Measurements from ENCODE around the gene VAV1. TPM values are rescaled to one million over a fixed set of nuclear protein-coding genes. Genes with fewer than 3 reads are reported as not detected.
"Not testable (repeated sequence)": the region's sequence is repeated elsewhere in the genome, so short reads cannot be mapped to it uniquely, and the experiment has no call there.

The VAV1 gene
- total RNA-seq, 1 donor from 2014 or later, result 90.4 TPM

- Mint-ChIP-seq H3K27me3 (ENCODE audit: insufficient read depth) (no peaks in the 10 kb centered on the region), H3K9me3 (no peaks in the 10 kb centered on the region), H3K36me3 (ENCODE audit: low read depth) (peaks cover 51% of the 10 kb centered on the region), H3K4me3 (no peak overlapping the region), H3K4me1 (ENCODE audit: low read depth) (peaks cover 9% of the 10 kb centered on the region), H3K27ac (peak overlapping the region; percentile 42)
- no peak for DNase-seq (ENCODE audit: low spot score)
- intact Hi-C loops (cut with micrococcal nuclease), result no loop called here
These were observed 52.7 kb downstream of the VAV1 start for GRCh38 chr19:6825076-6825774.

- H3K36me3 Mint-ChIP-seq (ENCODE audit: low read depth), result peaks cover 48% of the 10 kb centered on the region
- intact Hi-C loops (cut with micrococcal nuclease), result no loop called here
- DNase-seq (ENCODE audit: low spot score), result no peak
- peaks cover 9% of the 10 kb centered on the region for H3K4me1 Mint-ChIP-seq (ENCODE audit: low read depth)
- no peak overlapping the region for H3K27ac Mint-ChIP-seq
- H3K27me3 Mint-ChIP-seq (ENCODE audit: insufficient read depth), result no peaks in the 10 kb centered on the region
- H3K9me3 Mint-ChIP-seq, result no peaks in the 10 kb centered on the region
- H3K4me3 Mint-ChIP-seq, result no peak overlapping the region
These were observed 53.9 kb downstream of the VAV1 start for GRCh38 chr19:6826281-6826920.

- no peak overlapping the region for H3K4me3 Mint-ChIP-seq
- H3K27me3 Mint-ChIP-seq (ENCODE audit: insufficient read depth), result no peaks in the 10 kb centered on the region
- no peaks in the 10 kb centered on the region for H3K9me3 Mint-ChIP-seq
- H3K4me1 Mint-ChIP-seq (ENCODE audit: low read depth), result peaks cover 9% of the 10 kb centered on the region
- peaks cover 59% of the 10 kb centered on the region for H3K36me3 Mint-ChIP-seq (ENCODE audit: low read depth)
- H3K27ac Mint-ChIP-seq, result no peak overlapping the region
- DNase-seq (ENCODE audit: low spot score), result no peak
- intact Hi-C loops (cut with micrococcal nuclease), result no loop called here
These were observed 55.8 kb downstream of the VAV1 start for GRCh38 chr19:6828306-6828697.

- Mint-ChIP-seq H3K36me3 (ENCODE audit: low read depth) (peaks cover 60% of the 10 kb centered on the region), H3K27ac (peak overlapping the region; percentile 49), H3K9me3 (no peaks in the 10 kb centered on the region), H3K4me1 (ENCODE audit: low read depth) (peaks cover 9% of the 10 kb centered on the region), H3K4me3 (no peak overlapping the region), H3K27me3 (ENCODE audit: insufficient read depth) (no peaks in the 10 kb centered on the region)
- intact Hi-C loops (cut with micrococcal nuclease), result loop anchor here (1.0 kb wide), 2 partner anchors 15 to 62 kb away; partner anchors contain the start of gene SH2D3A
- DNase-seq (ENCODE audit: low spot score), result peak; percentile 19
These were observed 56.5 kb downstream of the VAV1 start for GRCh38 chr19:6828698-6829633.

- H3K4me1 Mint-ChIP-seq (ENCODE audit: low read depth); DNase-seq (ENCODE audit: low spot score); H3K9me3 Mint-ChIP-seq; H3K4me3 Mint-ChIP-seq; H3K27me3 Mint-ChIP-seq (ENCODE audit: insufficient read depth): not testable (repeated sequence)
- H3K36me3 Mint-ChIP-seq (ENCODE audit: low read depth), result peaks cover 52% of the 10 kb centered on the region
- intact Hi-C loops (cut with micrococcal nuclease), result loop anchor here (1.0 kb wide), 2 partner anchors 16 to 63 kb away; partner anchors contain the start of gene SH2D3A
- peak overlapping the region; percentile 49 for H3K27ac Mint-ChIP-seq
These were observed 57.3 kb downstream of the VAV1 start for GRCh38 chr19:6829829-6830228.

- H3K9me3 Mint-ChIP-seq; H3K4me1 Mint-ChIP-seq (ENCODE audit: low read depth); H3K27ac Mint-ChIP-seq; DNase-seq (ENCODE audit: low spot score); H3K4me3 Mint-ChIP-seq; H3K27me3 Mint-ChIP-seq (ENCODE audit: insufficient read depth); intact Hi-C loops (cut with micrococcal nuclease): not testable (repeated sequence)
- H3K36me3 Mint-ChIP-seq (ENCODE audit: low read depth), result peaks cover 53% of the 10 kb centered on the region
These were observed 58.6 kb downstream of the VAV1 start for GRCh38 chr19:6831084-6831483.

GRCh38 chr19:6832412-6832811, 59.9 kb downstream of the VAV1 start:
- Mint-ChIP-seq H3K27me3 (ENCODE audit: insufficient read depth) (no peaks in the 10 kb centered on the region), H3K9me3 (no peaks in the 10 kb centered on the region), H3K36me3 (ENCODE audit: low read depth) (peaks cover 63% of the 10 kb centered on the region), H3K27ac (peak overlapping the region; percentile 2), H3K4me3 (no peak overlapping the region), H3K4me1 (ENCODE audit: low read depth) (peaks cover 22% of the 10 kb centered on the region)
- intact Hi-C loops (cut with micrococcal nuclease), result no loop called here
- no peak for DNase-seq (ENCODE audit: low spot score)

GRCh38 chr19:6833166-6833790, 60.8 kb downstream of the VAV1 start:
- Mint-ChIP-seq H3K36me3 (ENCODE audit: low read depth) (peaks cover 65% of the 10 kb centered on the region), H3K4me3 (no peak overlapping the region), H3K4me1 (ENCODE audit: low read depth) (peaks cover 30% of the 10 kb centered on the region), H3K27ac (no peak overlapping the region), H3K9me3 (no peaks in the 10 kb centered on the region), H3K27me3 (ENCODE audit: insufficient read depth) (no peaks in the 10 kb centered on the region)
- intact Hi-C loops (cut with micrococcal nuclease), result no loop called here
- DNase-seq (ENCODE audit: low spot score), result no peak

- Mint-ChIP-seq H3K27me3 (ENCODE audit: insufficient read depth) (no peaks in the 10 kb centered on the region), H3K27ac (no peak overlapping the region), H3K36me3 (ENCODE audit: low read depth) (peaks cover 56% of the 10 kb centered on the region), H3K4me3 (no peak overlapping the region), H3K9me3 (no peaks in the 10 kb centered on the region), H3K4me1 (ENCODE audit: low read depth) (peaks cover 27% of the 10 kb centered on the region)
- DNase-seq (ENCODE audit: low spot score), result no peak
- intact Hi-C loops (cut with micrococcal nuclease), result no loop called here
These were observed 61.9 kb downstream of the VAV1 start for GRCh38 chr19:6834433-6834832.

- H3K9me3 Mint-ChIP-seq, result no peaks in the 10 kb centered on the region
- H3K27ac Mint-ChIP-seq, result no peak overlapping the region
- no peaks in the 10 kb centered on the region for H3K27me3 Mint-ChIP-seq (ENCODE audit: insufficient read depth)
- H3K4me3 Mint-ChIP-seq, result no peak overlapping the region
- DNase-seq (ENCODE audit: low spot score), result no peak
- intact Hi-C loops (cut with micrococcal nuclease), result no loop called here
- peaks cover 25% of the 10 kb centered on the region for H3K4me1 Mint-ChIP-seq (ENCODE audit: low read depth)
- H3K36me3 Mint-ChIP-seq (ENCODE audit: low read depth), result peaks cover 57% of the 10 kb centered on the region
These were observed 63.0 kb downstream of the VAV1 start for GRCh38 chr19:6835501-6835900.

GRCh38 chr19:6837525-6837924, 65.0 kb downstream of the VAV1 start:
- intact Hi-C loops (cut with micrococcal nuclease), result no loop called here
- no peak for DNase-seq (ENCODE audit: low spot score)
- Mint-ChIP-seq H3K27ac (peak overlapping the region; percentile 94), H3K4me1 (ENCODE audit: low read depth) (peaks cover 25% of the 10 kb centered on the region), H3K36me3 (ENCODE audit: low read depth) (peaks cover 50% of the 10 kb centered on the region), H3K27me3 (ENCODE audit: insufficient read depth) (no peaks in the 10 kb centered on the region), H3K4me3 (peak overlapping the region; percentile 12), H3K9me3 (no peaks in the 10 kb centered on the region)

GRCh38 chr19:6838062-6838655, 65.7 kb downstream of the VAV1 start:
- intact Hi-C loops (cut with micrococcal nuclease), result no loop called here
- H3K4me1 Mint-ChIP-seq (ENCODE audit: low read depth), result peaks cover 27% of the 10 kb centered on the region
- no peak overlapping the region for H3K4me3 Mint-ChIP-seq
- H3K9me3 Mint-ChIP-seq, result no peaks in the 10 kb centered on the region
- peak overlapping the region; percentile 64 for H3K27ac Mint-ChIP-seq
- H3K36me3 Mint-ChIP-seq (ENCODE audit: low read depth), result peaks cover 46% of the 10 kb centered on the region
- no peak for DNase-seq (ENCODE audit: low spot score)
- H3K27me3 Mint-ChIP-seq (ENCODE audit: insufficient read depth), result no peaks in the 10 kb centered on the region
